ENCODE results near the gene BACH2.

Gene BACH2

DNA sequence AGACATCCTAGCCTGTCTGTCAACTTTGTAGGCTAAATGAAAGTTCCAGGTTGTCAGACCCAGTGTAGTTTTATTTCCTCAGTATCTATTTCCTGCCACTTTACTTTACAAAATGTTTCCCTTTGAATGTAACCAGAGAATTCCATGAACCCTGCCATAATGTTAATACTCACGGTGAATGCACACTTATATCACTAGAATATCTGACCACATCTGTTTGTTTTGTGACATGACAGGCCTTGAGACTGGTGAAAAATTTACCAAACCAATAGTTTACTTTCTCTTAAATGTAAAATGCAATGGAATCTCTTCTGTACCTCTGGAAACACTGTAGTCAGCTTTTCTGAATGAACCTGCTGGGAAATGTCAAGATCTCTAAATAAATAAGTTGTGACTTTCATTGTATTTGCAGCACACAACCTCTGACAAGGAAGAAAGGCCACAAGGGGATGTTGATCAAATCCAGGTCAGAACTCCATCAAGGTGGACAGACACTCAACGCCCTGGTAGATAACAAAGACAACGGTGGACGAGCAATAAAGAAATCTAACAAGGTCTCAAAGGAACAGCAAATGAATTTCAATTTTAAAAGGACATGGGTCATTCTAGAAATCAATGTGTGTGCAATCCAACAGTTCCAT is 59.2 kb downstream of the BACH2 start:
- DNase-seq (ENCODE audit: low read depth): no peak

DNA sequence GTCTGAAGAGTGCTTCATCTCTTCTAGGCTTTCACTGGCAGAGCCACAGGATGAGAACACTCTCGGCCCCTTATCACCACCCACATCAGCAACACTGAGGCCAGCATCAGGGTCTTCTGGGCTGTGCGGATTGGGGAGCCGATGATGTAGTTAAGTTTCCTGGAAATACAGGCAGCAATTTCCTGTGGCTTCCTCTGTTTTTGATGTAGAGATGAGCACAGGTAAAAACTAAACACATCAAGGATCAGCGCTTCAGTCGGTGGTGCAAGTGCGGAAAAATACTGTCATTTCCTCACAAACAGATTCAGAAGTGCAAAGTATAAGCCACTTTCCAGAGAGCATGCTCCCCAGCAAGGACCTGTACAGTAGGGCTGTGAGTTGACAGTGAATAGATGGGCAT is 62.6 kb downstream of the BACH2 start:
- DNase-seq (ENCODE audit: low read depth): peak; percentile 56

DNA sequence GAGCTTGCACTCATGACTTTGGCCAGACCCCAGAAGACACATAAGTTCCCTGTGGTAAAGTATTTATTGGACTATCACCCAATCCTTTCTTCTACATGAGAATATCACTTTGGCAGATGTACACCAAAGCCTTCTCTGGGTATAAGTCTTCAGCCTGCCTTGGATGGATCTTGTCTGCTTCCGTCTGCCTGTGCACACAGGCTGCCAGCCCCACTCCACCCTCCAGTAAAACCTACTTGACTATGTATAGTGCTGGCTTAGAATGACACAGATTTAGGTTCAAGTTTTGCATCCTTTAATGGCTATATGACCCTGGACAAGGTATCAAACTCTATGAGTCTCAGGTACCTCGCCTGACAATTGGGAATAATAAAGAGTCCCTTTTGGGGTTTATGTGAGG is 63.4 kb downstream of the BACH2 start:
- DNase-seq (ENCODE audit: low read depth): no peak

DNA sequence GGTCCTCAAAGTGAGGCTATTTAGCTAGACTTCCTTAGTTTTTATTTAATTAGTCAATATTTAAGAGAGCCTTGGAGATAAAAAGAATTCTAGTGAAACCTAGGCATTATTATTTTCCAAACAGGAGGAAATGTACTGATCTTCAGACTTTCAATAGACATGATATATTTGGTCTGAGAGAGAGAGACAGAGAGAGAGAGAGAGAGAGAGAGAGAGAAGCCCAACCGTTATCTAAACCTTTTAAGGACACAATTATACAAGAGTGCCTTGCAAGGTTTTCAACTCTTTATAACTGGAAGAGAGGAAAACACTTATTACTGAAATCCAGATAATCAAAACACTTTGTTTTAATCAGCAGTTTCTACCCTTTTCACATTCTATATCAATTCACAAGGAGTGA is 64.8 kb downstream of the BACH2 start:
- DNase-seq (ENCODE audit: low read depth): no peak

DNA sequence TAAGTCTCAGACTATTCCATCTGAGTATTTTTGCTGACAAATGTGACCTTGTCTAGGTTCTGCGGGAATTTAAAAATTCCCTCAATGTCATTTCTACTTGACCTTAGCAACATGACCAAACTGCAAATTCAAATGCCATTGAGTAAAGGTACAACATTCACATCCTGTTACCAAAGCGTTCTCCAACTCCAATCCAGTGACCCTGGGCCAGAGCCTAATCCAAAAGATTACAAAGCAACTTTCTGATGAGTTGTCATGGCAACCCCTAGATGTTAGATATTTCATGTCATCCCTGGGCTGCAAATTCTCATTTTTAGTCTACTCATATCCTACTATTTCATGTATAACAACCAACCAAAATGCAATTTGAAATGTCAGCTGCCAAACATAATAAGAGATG is 65.3 kb downstream of the BACH2 start:
- DNase-seq (ENCODE audit: low read depth): no peak

DNA sequence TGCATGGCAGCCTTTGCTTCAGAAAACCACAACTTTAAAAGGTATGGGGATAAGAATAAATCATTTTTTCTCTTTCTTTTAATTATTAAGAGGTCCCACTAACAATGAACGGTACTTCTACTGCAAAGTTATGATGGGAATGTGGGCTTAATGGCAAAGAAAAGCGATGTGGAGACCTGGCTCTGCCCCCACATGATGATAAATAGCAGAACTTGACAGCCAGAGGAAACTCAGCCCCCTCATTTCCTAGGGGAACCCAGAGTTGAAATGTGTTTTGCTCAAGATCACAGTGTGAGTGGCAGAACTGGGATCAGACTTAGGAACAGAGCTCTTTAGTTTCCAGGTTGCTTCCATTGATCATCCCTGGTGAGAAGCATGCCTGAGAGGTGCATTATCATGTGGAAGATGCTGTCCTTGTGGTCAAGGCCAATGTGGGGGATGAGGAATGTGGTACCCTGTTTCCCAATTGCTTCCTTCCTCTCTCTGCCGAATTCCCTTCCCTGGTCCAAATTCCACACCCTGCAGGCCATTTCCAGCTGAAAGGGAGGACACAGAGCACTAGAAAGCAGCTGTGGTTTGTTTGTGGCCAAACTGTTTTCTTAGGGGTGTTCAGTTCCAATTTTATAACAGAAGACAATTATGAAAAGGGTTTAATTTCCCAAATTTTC is 66.0 kb downstream of the BACH2 start:
- no peak for DNase-seq (ENCODE audit: low read depth)

DNA sequence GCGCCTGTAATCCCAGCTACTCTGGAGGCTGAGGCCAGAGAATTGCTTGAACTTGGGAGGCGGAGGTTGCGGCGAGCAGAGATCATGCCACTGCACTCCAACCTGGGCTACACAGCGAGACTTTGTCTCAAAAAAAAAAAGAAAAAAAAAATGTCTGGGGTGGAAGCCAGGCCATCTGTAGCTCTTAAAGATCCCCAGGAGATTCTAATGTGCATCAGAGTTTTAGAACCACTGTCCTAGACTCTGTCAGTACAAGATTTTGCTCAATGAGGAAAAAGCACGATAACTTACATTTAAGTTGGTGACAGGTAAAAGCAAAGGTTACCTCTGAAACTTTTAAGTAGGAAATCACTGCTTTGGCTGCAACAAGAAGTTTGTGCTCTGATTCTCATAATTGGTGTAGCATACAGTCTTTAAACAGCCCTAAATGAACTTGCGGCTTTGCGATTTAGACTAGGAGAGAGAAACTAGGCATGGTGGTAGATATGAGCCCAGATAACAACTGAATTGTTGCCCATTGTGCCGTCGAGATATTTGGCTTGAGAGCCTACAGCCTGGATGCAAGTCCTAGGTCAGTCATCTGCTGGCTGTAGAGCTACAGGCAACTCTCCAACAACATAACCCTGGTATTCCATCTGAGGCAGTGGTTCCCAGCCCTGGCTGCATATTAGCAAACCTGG is 67.2 kb downstream of the BACH2 start:
- no peak for DNase-seq (ENCODE audit: low read depth)

DNA sequence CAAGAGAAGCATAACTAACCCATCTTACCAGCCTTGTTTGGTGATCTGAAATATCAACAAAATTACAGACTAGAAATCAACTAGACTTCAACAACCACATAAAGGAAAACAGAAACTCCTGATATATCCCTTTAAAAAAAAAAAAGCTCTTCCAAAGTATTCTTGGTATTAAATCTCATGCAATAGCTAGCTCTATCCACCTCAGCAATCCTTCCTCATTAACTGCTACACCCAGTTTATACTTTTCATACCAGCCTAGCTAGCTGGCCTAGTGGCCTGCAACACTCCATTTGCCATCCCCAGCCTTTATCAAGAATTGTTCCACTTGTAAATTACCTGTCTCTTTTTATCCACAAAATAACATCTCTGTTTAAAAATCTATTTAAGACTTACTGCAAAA is 69.0 kb downstream of the BACH2 start:
- DNase-seq (ENCODE audit: low read depth): no peak

DNA sequence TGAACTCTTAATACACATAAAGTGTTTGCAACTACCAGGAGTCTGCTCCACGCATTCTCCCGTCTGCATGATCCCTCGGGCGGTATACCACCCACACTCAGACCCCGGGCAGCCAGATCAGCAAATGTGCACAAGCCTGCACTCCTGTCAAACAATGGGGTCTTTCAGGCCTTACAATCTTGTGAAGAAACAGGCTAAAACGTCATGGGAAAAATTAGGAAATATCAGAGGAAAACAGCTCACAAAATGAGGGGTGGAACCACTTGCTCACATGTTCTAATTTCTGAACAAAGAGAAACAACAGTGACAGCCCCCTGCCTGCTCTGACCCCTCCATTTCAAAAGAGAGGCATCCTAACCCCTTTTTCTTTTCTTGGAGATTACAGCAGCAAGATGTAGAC is 69.4 kb downstream of the BACH2 start:
- no peak for DNase-seq (ENCODE audit: low read depth)

DNA sequence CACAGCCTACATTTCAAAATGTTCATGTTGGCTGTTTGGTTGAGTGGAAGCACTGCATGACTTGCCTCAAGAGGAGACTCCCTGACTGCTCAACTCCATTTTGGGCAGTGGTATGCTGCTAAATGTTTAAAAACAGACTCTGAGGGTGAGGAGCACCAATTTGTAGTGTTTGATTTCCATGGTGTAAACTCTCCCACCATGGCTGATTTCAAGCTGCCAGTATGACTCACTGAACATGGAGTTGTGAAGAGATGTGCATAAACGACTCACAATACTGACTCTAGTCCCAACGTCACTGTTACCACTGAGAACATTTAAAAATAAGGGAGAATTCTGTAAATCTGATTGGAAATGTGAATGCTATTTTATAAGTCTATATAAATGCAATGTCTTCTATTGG is 70.4 kb downstream of the BACH2 start:
- no peak for DNase-seq (ENCODE audit: low read depth)

DNA sequence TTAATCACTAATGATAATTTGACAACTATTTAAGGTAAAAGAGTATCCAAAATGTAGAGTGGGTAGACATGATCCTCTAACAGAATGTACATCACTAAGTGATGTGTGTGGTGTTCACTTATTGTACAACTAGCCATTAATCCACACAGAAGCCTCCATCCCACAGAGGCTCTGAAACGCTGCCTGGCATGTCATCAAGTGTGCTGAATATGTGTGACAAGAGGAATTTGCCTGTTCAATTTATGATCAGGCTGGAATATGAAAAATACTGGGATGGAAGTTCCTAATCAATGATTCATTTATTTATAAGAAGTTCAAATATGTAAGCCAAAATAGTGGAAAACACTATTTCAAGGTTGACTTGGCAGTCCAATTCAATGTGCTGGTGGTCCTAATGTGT is 72.4 kb downstream of the BACH2 start:
- no peak for DNase-seq (ENCODE audit: low read depth)

DNA sequence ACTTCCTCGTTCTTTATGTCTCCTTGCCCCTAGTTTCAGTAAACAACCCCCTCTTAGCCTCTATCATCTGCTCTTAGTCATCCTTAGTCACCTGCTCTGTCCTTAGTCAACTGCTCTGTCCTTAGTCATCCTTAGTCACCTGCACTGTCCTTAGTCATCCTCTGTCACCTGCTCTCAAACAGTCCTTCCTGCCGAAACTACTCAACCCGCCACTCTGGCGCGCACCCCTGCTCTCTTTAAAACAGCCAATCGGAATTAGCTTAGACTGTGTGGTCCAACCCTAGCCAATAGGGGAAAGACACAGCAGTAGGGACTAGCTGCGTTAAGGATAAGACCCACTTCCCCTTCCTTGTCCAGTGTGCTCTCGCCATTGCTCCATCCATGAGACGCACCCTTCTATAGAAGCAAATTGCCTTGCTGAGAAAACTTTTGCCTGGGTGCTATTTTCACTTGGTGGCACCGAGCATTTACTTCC is 73.9 kb downstream of the BACH2 start:
- no peak for DNase-seq (ENCODE audit: low read depth)

DNA sequence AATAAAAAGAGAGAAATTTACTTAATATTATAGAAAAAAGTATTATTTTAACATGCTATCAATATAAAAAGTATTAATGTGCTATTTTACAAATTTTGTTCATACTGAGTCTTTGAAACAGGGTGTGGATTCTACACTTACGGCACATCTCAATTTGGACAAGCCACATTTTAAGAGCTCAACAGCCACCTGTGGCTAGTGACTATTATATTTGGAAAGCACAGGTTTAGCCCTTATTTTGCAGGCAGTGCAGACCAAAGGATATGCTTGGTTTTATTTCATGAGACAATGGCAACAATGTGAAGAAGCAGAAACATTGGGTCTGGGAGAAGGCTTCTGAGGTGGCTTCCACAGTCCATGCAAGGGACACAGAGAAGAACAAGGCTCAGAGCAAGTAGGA is 74.6 kb downstream of the BACH2 start:
- no peak for DNase-seq (ENCODE audit: low read depth)

DNA sequence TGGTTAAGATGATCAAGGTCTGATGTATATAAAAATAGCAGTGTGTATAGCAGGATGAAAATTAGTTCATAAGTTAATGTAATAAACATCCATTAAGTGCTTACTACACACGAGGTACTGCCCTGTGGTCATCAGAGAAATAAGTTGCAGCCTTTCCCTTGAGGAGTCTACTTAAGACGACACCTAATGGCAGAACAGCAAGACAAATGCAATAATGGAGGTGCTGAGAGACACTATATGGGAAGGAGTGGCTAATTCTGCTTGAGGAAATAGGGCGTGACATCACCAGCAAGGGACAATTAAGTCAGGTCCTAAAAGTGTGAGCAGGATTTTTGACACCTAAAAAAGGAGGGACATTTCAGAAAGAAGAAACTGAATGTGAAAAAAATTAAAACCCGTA is 75.2 kb downstream of the BACH2 start:
- DNase-seq (ENCODE audit: low read depth): no peak

DNA sequence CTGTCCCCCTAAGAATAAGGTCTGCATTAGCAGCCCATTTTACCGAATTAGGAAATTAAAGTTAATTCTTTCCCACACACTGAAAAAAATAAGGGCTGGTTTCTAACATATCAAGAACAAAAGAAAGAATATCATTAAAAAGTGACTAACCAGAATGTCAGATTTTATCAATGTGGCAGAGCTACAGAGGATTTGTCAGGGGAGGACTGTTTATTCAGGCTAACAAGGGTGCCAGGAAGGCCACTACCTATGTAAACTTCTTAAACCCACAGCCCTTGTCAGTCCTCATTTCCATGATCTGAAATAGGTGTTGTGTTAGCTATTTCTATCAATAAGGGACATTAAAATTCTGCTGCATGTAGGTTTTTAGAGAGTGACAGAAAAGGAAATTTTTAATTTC is 76.4 kb downstream of the BACH2 start:
- no peak for DNase-seq (ENCODE audit: low read depth)

DNA sequence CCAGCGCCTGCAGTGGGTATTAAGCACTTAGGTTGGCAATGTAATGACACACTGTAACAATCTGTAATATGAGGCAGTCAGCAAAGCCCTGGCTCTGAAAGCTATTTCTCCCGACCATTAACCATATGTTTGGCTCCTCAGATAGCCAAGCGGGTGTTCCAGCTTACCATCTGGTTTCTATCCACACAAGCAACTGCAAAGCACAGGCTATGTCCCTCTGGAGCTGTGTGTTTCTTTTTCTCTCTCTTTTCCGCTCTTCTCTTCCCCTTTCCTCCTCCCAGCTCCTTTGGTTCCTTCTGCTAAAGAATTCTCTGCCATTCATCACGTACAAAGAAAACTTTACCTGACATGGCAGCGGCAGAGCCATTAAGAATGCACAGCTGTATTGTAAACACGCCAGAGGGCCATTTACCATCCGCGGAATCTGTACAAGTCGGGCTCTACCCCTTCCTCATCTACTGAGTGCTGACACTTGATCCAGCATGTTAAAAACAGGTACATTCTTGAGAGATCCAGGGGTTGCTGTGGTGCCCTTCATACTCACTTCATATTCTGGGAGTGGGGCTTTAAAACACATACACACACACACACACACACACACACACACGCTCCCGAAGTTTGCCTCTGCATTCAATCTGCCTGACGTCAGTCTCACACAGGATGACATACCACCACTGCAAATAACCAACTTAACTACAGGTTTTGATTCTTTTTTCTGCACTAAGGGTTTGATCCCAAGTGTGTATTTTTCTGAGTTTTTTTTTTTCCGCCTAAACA is 77.2 kb downstream of the BACH2 start:
- no peak for DNase-seq (ENCODE audit: low read depth)

DNA sequence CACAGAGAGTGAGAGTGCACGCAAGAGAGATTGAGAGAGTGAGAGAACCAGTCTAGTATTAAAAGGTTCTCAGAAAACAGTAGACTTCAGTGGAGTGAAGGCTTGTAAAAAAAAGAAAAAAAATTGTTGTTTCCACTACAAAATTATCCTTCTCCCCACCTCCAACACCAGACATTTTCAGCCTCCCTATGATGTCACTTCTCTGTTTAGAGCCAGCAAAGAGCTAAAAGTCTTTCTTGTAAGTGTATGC is 77.8 kb downstream of the BACH2 start:
- no peak for DNase-seq (ENCODE audit: low read depth)

DNA sequence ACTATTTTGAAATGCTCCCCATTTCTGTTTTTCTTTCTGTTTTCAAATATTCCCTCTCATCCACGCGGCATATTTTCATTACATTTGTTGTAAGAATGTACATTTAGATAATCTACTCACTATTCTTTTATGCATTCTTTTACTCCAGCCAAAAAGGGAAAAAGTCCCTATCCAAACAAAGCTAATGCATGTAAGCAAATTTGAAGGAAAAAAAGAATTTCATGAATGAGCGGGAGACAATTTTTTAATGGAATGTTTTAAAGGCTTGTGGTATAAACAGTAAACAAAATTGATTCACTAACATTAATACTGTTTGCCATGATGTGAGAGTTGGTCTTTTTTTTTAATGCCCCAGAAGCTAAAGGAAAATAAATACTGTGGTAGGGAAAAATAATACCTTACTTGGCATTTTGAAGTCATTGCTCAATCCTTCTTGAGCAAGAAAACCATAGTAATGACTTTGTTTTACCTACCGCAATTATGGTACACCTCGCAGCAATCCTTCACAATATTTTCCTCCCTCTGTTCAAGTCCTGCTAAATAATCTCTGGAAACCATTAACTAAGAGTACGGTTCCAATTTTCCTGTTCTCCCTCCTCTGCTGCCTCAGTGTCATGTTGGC is 79.0 kb downstream of the BACH2 start:
- DNase-seq (ENCODE audit: low read depth): no peak

DNA sequence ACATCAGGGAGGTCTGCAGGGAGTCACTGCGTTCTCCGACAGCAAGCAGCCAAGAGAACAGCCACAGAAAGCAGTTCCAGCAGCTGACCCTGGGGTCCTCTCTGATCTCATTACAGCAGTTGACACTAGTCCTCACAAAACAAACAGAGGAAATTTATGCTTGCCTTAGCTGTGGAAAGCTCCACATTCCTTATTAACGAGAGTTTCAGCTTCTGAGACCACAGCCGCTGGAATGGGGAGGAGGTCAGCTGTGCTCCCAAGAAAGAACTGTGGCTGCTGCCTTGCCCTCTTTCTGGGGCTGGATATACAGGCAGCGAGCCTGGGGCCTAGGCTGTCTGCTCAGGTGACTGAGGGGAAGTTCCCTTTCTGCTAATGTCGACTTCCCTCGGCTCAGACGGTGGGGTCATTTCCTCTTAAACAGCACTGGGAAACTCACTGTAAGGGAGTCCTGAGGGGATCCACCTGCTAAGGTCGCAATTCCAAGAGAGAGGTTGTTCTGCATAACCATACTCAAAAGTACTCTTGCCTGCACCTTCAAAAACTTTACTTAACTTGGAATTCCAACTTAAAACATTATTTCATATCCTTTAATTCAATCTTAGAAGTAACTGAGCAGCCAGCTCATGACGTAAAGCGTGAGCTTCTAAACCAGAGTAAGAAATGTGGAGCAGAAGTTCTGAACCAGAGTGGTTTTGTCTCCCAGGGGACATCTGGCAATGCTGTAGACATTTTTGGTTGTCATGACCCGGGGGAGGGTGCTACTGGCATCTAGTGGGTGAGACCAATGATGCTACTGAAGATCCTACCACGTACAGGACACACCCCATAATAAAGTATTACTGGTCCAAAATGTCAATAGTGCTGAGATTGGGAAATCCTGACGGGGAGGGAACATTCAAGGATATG is 80.3 kb downstream of the BACH2 start:
- DNase-seq (ENCODE audit: low read depth): peak; percentile 21

DNA sequence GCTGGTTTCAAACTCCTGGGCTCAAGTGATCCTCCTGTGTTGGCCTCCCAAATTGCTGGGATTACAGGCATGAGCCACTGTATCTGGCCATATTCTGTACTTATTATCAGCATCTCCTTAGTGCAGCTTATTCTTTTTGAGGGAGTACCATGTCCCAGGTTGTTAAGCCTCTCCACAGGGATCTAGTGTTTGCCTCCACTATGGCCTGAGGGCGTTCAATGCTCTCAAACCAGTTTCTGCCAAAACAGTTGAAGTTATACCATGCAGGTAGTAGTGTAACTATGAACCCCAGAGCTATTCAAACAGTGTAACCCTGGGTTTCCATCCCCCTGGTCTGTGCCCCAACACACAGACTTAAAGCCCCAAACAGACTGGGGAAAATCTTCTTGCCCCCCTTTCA is 81.7 kb downstream of the BACH2 start:
- DNase-seq (ENCODE audit: low read depth): no peak

DNA sequence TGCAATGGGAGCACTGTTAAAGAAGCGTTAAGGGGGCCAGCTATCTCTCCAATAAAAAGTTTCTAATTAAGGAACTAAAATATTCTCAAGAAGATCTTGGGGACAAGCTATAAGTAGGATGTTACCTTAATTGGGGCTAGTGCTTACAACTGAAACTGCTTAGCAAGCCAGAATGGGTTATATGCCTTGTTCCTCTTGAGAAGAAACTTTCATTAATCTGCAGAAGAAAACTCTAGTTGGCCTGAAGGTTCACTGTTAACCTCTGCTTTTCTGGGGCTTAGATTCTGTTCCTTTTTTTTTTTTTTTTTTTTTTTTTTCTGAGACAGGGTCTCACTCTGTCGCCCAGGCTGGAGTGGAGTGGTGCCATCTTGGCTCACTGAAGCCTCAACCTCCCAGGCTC is 82.2 kb downstream of the BACH2 start:
- DNase-seq (ENCODE audit: low read depth): no peak

Measured in T follicular helper cell (primary cell).